Kidney (tissue), 14 donors: ENCODE data around the gene SPEM3. TPM values are rescaled to one million over a fixed set of nuclear protein-coding genes. Genes with fewer than 3 reads are reported as not detected.

ENCODE experiments used
- DNase-seq, 5 donors: peaks; one replicate each; pipeline ENCODE4 v3.0.0-alpha.2; 2013 to 2020
- FAIRE-seq: peaks from 2 replicates; lab custom pipeline; 2012; peaks lifted over from hg19 to GRCh38; lab: Jason Lieb, UNC
- H3K27ac ChIP-seq, 2 donors: one replicate each; pipeline ENCODE4 v1.7.0; 2013; ENCODE audit warnings: low read depth in 2 of 2, low read length in 2 of 2, inconsistent platforms in 1 of 2
- H3K27me3 ChIP-seq: one replicate; pipeline ENCODE4 v1.7.1; 2013; ENCODE audit warnings: low read length, inconsistent platforms; ENCODE audit not compliant: control insufficient read depth, insufficient read depth
- H3K36me3 ChIP-seq, 3 donors: one replicate each; pipeline versions ENCODE4 v1.7.0 to v1.7.1; 2013; ENCODE audit warnings: low read length in 3 of 3, control low read depth in 1 of 3, inconsistent platforms in 1 of 3; ENCODE audit not compliant: insufficient read depth in 3 of 3, control insufficient read depth in 2 of 3
- H3K4me1 ChIP-seq, 3 donors: one replicate each; pipeline versions ENCODE4 v1.7.0 to v1.7.1; 2013; ENCODE audit warnings: low read length in 3 of 3, inconsistent platforms in 1 of 3, low read depth in 1 of 3; ENCODE audit not compliant: control insufficient read depth in 2 of 3, insufficient read depth in 2 of 3
- H3K4me3 ChIP-seq, 3 donors: one replicate each; pipeline versions ENCODE4 v1.7.0 to v1.8.1; 2013; ENCODE audit warnings: low read length in 3 of 3, control low read depth in 1 of 3, inconsistent platforms in 1 of 3
- H3K9ac ChIP-seq, 3 donors: one replicate each; pipeline versions ENCODE4 v1.7.0 to v1.7.1; 2013; ENCODE audit warnings: low read length in 3 of 3, control low read depth in 1 of 3, inconsistent platforms in 1 of 3
- H3K9me3 ChIP-seq, 3 donors: one replicate each; pipeline versions ENCODE4 v1.7.0 to v1.7.1; 2013; ENCODE audit warnings: low read length in 3 of 3, control low read depth in 1 of 3, inconsistent platforms in 1 of 3; ENCODE audit not compliant: control insufficient read depth in 2 of 3, insufficient read depth in 1 of 3
- intact Hi-C: fragments of 100-400 bp; cut with DNase I; formaldehyde crosslinking; loops from one replicate; pipeline ENCODE4 v1.11.1; 2022
- polyA plus RNA-seq: library from polyadenylated mRNA; stranded (reverse); fragments of 350-450 nt; fragmentation: Illumina TruSeq; extraction: RNeasy Lipid Tissue Mini Kit (QIAGEN cat#74804); gene quantifications from one replicate; pipeline ENCODE4 v1.2.3, GENCODE V29; 2014; ENCODE audit warnings: low read depth, low replicate concordance; ENCODE audit not compliant: insufficient read depth
- total RNA-seq: library from RNA; stranded (reverse); fragmentation: NEBNext Ultra II Directional; extraction: Animal tissue kit (Norgen Biotek cat#: 25700); gene quantifications from one replicate; pipeline ENCODE4 v1.2.1, GENCODE V29; 2021
- TF ChIP-seq, protein P1 (sequence below): IDR thresholded peaks from 3 replicates; pipeline ENCODE4 v1.5.1; 2012; ENCODE audit warnings: mild to moderate bottlenecking, moderate library complexity, borderline replicate concordance; ENCODE audit not compliant: insufficient read depth; ENCODE audit errors: extremely low read depth
- donor health status: control.
- donor health status: control.
- donor health status: control.
- donor health status: control.
- donor health status: control.
- donor health status: DM: yes; HTN: yes; CAD: no.
- donor health status: Normal renal cell carcinoma (clear cell type).

Gene SPEM3
- total and polyA plus RNA-seq, 2 donors from 2014 or later: not detected

DNA sequence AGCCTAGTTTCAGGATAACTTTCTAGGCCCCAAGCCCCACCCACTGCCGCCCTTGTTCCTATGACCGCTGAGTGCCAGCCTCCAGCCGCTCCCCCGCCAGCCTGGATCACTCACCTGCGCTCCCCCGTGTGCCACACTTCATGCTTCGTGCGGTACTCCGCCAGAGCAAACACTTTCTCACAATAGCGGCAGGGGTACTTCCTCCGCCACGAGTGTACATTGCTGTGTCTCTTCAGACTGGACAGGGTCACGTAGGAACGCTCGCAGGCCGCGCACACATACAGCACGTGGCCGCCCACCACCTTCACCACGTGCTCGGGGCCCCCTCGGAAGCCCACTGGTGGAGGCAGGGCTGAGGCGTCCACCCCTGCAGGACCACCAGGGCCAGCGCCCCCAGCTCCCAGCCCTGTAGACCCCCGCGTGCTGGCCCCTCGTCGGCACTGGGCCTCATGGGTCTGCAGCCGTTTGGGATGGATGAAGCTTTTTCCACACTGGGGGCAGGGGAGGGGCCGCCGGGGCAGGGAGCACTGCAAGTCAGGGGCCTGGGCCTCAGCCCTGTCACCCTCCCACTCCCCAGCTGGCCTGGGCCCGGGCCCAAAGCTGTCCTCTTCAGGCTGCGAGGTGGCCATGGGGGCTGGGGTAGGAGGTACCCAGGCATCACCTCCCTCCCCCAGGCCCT, 37.1 kb downstream of the SPEM3 start:
- no peaks in the 10 kb centered on the region for H3K9me3 ChIP-seq
- peaks cover 0 to 9% (median 5%) of the 10 kb centered on the region in 3 donors for H3K36me3 ChIP-seq
- H3K4me3 ChIP-seq: no peak overlapping the region
- no peaks in the 10 kb centered on the region for H3K27me3 ChIP-seq
- TF ChIP-seq, protein P1, sequence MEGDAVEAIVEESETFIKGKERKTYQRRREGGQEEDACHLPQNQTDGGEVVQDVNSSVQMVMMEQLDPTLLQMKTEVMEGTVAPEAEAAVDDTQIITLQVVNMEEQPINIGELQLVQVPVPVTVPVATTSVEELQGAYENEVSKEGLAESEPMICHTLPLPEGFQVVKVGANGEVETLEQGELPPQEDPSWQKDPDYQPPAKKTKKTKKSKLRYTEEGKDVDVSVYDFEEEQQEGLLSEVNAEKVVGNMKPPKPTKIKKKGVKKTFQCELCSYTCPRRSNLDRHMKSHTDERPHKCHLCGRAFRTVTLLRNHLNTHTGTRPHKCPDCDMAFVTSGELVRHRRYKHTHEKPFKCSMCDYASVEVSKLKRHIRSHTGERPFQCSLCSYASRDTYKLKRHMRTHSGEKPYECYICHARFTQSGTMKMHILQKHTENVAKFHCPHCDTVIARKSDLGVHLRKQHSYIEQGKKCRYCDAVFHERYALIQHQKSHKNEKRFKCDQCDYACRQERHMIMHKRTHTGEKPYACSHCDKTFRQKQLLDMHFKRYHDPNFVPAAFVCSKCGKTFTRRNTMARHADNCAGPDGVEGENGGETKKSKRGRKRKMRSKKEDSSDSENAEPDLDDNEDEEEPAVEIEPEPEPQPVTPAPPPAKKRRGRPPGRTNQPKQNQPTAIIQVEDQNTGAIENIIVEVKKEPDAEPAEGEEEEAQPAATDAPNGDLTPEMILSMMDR: no peak
- no peak for FAIRE-seq
- peak overlapping the region; percentile 55 to 72 for H3K27ac ChIP-seq
- DNase-seq: peak; percentile 64 to 82 (median 78)
- intact Hi-C loops: no loop called here
- peaks cover 0 to 6% (median 4%) of the 10 kb centered on the region in 3 donors for H3K4me1 ChIP-seq
- no peak overlapping the region for H3K9ac ChIP-seq

DNA sequence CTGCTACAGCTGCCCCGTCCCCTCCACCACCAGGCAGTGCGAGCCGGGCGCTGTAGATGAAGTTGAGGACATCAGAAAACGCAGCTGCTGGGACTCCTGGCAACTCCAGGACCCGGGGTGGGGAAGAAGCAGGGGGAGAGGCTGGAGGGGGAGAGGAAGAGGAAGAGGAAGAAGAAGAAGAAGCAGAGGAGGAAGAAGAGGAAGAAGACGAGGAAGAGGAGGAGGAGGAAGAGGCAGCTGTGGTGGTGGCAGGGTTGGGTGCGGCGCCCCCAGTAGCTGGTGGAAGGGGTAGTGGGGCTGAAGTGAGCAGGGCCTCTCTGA, 37.6 kb downstream of the SPEM3 start:
- Histone ChIP-seq H3K9me3 (no peaks in the 10 kb centered on the region), H3K9ac (no peak overlapping the region), H3K36me3 (peaks cover 0 to 9% (median 5%) of the 10 kb centered on the region in 3 donors), H3K27ac (peak overlapping the region; percentile 55 to 72), H3K4me1 (peaks cover 0 to 6% (median 4%) of the 10 kb centered on the region in 3 donors), H3K27me3 (no peaks in the 10 kb centered on the region), H3K4me3 (no peak overlapping the region)
- TF ChIP-seq, protein P1: no peak
- intact Hi-C loops: no loop called here
- DNase-seq: no peak
- FAIRE-seq: no peak

DNA sequence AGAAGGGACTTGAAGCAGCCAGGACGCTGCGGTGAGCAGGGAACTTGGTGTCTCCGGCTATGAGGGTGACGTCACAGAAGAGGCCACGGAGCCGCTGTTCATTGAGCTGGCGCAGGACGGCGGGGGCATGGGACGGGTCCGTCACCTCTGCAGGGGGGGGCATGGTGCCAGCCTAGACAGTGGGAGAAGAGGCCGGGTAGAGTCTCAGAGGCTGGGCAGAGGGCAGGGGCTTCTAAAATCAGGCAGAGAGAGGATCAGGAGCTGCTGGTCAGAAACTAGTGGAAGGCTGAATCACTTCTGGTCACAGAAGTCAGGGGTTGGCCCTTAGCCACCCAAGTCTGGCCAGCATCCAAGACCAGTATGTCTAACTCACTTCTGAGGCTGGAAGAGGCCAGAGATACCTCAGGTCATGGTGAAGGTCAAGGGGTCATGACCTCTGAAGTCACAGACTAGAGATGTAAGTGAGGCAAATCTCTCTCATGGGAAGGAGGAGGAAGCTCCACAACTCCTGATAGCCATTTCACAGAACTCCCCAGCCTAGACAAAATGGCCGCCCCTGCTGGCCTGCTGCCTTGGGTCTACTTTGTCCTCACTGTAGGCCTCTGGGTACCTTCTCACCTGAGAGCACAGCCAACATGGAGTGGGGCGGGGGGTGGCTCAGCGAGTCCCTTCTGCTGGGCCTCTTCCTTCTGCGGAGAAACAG, 38.1 kb downstream of the SPEM3 start:
- TF ChIP-seq, protein P1: no peak
- Histone ChIP-seq H3K36me3 (peaks cover 0 to 9% (median 5%) of the 10 kb centered on the region in 3 donors), H3K9ac (no peak overlapping the region), H3K4me3 (no peak overlapping the region), H3K9me3 (no peaks in the 10 kb centered on the region), H3K4me1 (peaks cover 0 to 6% (median 4%) of the 10 kb centered on the region in 3 donors), H3K27ac (peak overlapping the region; percentile 55 to 72), H3K27me3 (no peaks in the 10 kb centered on the region)
- DNase-seq: peak in 2 of 5 donors; percentile 40 to 94
- intact Hi-C loops: no loop called here
- no peak for FAIRE-seq
